GM18909 (cell line): ENCODE results near the gene DOCK11.
"Not testable (repeated sequence)": the region's sequence is repeated elsewhere in the genome, so short reads cannot be mapped to it uniquely, and the experiment has no call there.

Experiments
- ATAC-seq: cut with Tn5 transposase; IDR thresholded peaks from one replicate; pipeline ENCODE4 v1.9.1; 2021; ENCODE audit warnings: mild to moderate bottlenecking; ENCODE audit not compliant: unreplicated experiment, poor library complexity

DOCK11 gene

DNA sequence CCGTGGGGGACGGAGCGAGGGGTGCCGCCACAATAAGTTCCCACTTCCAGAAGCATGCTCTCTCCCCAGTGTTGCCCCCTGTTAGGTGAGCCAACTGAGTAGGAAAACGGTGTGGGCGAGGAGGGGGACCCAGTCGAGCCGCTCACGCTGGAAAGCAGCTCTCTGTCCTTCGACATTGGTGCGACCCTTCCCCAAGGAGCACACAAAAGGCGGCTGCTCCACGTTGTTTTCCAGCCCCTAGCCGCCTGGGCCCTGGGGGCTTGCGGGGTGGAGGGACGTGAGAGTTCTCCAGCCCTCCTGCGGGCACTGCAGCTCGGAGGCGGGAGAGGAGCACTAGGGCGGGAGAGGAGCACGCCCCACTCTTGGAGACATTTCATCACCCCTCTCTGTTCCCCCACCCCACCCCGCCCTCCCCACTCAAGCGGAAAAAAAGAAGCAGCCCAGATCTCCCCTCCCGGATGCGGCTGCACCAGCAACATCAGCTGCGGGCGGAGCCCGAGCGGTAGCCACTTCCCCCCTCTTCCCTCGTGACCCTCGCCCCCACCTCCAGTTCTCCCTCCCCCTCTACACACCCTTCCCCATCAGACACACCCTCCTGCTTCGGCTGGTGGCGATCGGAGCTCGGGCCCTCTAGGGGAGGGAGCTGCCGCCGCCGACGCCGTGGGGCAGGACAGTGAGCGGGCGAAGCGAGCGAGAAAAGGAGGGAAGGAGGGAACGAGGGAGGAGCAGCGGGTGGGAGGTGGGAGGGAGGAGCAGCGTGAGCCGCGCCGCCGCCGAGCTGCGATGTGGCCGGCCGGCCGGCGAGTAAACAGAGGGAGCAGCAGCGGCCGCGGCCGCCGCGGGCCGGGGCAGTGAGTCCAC, at the start of gene DOCK11:
TSS of gene DOCK11 (plus strand) at position 755 of the 861 bp plus-strand sequence. CDS start 157 bp downstream, outside the sequence.
- peak; percentile 72 for ATAC-seq

DNA sequence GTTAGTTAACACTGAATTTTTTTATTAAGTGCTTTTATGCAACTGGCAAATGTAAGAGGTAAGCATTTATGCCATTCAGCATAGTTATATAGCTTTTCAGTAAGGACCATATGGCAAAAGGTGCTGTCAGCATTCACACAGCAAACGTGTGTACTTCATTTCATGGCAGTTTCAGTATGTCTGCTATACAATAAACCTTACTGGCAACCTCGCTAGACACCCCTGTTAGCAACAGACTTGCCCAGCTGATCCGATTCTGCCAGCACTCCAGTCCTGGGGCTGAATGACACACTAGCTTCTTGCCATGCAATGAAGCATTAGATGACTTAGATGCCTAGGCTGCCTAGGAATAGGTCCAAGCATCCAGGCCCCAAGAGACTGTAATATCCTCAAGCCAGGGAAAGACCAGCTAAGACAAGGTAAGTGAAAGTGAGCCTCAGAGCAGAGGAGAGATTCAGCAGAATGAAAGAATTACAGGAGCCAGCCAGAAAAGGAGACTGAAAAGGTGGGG, 47.3 kb upstream of the DOCK11 start:
- ATAC-seq = no peak

DNA sequence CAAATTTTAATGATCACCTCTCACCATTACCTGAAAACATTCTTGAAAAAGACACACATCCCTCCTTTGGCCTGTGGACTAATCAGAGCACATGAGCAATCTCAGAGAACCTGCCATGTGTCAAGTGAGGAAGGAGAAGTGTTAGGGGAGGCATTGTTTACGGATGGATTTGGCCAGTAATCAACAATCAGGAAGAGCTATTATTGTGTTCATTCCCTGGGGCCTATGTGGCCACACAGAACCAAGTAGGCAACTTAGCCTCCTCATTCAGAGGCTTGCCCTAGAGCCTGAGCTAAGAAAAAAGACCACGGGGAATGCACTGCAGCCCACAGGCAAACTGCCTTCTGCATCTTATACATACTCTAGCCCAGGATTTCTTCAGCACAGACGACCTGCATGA, 40.6 kb upstream of the DOCK11 start:
- no peak for ATAC-seq

DNA sequence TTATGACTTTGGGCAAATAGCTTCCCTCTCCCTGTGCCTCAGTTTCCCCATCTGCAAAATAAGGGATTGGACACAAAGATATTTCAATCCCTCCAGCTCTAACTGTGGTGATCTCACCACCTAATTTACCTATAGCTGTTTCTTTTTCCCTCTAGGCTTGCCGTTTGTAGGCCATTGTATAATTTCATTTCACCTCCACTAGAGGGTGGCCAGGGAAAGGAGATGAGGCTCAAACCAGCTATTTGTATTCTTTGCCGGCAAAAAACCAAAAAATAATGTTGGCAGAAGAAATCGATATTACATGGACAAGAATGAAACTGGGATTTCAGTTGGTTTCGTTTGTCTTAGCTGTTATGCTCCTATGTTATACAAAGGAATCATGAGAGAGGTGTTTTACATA, 36.1 kb upstream of the DOCK11 start:
- ATAC-seq = no peak

DNA sequence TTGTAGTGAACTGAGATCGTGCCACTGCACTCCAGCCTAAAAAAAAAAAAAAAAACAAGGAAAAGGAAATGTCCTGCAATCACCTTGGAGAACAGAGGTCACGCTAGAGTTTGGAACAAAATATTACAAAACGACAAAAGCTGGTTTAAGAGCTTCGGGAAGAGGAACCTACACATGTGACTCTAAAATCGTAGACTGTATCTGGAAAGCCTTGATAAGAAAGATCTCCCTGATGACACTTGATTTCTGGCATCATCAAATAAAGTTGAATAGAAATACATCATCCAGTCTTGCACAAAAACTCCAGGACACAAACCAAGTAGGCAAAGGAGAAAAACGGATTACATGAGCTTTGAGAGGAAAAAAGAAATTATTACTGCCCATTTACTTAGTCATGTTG, 31.1 kb upstream of the DOCK11 start:
- no peak for ATAC-seq

DNA sequence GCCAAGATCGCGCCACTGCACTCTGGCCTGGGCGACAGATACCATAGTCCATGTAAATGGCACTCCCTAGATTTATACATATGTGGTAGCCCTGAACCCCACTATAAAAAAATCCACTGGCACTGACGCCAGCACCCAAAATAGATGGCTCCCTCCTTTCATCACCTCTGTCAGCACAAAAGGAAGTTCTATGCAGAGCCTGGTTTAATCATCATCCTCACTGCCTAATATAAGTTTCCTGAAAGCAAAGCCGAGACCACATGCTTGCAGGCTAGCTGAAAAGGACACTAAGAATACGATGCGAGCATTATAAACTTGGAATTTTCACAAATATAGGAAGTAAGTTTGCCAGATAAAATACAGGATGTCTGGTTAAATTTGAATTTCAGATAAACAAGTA, 27.5 kb upstream of the DOCK11 start:
- no peak for ATAC-seq

DNA sequence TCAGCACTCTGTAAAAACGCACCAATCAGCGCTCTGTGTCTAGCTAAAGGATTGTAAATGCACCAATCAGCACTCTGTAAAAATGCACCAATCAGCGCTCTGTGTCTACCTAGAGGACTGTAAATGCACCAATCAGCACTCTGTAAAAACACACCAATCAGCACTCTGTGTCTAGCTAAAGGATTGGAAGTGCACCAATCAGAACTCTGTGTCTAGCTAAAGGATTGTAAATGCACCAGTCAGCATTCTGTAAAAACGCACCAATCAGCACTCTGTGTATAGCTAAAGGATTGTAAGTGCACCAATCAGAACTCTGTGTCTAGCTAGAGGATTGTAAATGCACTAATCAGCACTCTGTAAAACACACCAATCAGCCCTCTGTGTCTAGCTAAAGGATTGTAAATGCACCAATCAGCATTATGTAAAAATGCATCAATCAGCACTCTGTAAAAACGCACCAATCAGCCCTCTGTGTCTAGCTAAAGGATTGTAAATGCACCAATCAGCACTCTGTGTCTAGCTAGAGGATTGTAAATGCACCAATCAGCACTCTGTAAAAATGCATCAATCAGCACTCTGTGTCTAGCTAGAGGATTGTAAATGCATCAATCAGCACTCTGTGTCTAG, 24.8 kb upstream of the DOCK11 start:
- not testable (repeated sequence) for ATAC-seq

DNA sequence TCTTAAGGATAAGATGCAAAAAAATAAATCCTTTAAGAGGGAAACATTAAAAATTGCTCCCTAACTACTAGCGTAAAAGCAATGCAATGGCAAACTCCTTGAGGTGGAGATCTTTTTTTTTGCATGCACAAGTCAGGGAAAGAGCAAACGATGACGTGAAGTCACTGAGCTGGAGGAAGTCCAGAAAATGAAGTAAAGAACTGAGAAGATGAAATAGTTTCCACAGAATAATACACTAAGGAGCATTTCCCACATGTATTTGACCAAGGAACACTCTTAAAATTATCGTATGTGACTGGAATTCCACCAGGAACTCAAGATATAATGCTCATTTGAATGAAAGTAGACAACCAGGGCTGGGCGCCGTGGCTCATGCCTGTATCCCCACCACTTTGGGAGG, 21.0 kb upstream of the DOCK11 start:
- ATAC-seq = no peak

DNA sequence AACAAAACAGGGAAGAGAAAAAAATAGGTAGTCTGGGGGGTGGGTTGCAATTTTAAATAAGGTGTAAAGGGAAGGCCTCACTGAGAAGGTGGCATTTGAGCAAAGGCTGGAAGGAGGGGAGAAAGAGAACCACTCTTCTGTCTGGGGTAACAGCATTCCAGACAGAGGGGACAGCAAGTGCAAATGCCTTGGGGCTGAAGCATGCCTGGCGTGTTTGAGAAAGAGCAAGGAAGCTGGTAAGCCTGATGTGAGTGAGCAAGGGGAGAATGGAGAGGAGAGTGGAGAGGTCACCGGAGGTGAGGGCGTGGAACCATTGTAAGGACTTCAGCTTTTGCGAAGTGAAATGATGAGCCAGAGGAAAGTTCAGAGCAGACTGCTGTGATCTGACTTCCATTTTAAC, 19.7 kb upstream of the DOCK11 start:
- no peak for ATAC-seq

DNA sequence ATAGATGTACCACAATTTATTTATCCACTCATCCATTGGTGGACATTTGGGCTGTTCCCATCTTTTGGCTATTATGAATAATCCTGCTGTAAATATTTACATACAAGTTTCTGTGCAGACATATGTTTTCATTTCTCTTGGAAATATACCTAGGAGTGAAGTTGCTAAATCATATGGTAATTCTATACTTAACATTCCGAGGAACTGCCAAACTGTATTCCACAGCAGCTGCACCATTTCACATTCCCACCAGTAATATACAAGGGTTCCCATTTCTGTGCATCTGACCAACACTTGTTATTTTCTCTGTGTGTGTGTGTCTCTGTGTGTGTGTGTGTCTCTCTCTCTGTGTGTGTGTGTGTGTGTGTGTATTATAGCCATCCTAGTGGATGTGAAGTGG, 15.4 kb upstream of the DOCK11 start:
- ATAC-seq = no peak

DNA sequence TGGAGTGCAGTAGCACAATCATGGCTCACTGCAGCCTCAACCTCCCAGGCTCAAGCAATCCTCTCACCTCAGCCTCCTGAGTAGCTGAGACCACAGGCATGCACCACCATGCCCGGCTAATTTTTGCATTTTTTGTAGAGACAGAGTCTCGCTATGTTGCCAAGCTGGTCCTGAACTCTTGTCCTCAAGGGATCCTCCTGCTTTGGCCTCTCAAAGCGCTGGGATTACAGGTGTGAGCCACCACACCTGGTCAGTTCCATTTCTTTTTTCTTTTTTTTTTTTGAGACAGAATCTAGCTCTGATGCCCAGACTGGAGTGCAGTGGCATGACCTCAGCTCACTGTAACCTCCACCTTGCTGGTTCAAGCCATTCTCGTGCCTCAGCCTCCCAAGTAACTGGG, 13.2 kb upstream of the DOCK11 start:
- ATAC-seq = not testable (repeated sequence)

DNA sequence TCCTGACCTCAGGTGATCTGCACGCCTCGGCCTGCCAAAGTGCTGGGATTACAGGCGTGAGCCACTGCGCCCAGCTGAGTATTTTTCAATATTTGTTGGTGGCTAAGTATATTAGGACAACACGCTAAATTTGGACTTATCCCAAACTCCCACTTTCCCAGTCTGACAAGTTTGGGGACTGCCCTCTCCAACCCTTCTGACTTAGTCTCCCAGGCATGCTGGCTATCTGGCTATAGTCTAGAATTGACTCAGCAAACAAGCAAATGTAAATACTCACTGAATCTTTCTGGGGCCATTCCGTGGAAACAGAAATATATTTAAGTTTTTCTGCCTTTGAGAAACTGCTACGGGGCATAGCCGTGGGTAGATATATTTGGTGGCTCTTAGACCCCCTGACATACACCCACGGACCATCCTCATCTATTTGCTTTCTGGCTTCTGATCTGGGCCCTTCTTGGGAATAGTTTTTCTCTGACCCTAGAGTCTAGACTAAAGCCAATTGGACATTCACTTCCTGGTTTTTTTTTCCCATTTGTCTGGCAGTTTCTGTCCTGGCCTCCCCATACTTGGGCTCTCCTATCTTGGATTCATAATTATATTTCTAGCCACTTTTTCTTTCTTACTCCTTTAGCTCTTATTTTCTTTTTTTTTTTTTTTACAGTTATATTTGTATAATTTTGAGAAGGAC, 11.3 kb upstream of the DOCK11 start:
- ATAC-seq = no peak

DNA sequence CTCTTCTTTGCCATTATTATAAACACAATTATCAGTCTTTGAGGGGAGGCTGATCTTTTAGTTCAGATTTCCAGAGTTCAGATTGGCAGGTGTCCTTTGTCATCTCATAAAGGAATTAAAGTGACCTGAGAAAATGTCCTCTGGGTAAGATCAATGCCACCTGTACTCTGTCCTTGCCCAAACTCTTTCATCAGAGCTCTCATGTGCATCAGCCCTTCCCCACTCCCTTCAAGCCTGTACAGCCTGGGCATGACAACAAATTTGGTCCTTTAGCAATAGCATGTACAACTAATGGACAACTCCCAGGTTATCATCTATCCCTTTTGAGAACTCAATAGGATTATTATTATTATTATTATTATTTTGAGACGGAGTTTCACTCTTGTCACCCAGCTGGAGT, 8.9 kb upstream of the DOCK11 start:
- not testable (repeated sequence) for ATAC-seq

DNA sequence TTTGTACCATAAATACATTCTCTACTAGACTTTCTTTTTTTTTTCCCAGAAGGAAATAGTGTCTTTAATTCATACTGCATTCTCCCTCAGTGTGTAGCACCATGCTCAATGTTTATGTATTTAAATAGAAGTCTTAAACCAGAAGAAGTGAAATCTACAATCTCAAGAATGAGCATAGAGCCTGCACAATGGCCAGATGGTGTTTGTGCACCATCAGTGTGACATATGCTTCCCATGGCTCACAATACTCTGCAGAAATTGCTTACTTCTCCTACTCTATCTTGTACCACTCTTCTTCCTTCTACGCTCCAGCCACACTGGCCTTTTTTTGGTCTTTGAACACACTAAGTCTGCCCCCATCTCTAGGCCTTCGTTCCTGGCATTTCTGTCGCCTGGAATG, 2.6 kb upstream of the DOCK11 start:
- no peak for ATAC-seq

DNA sequence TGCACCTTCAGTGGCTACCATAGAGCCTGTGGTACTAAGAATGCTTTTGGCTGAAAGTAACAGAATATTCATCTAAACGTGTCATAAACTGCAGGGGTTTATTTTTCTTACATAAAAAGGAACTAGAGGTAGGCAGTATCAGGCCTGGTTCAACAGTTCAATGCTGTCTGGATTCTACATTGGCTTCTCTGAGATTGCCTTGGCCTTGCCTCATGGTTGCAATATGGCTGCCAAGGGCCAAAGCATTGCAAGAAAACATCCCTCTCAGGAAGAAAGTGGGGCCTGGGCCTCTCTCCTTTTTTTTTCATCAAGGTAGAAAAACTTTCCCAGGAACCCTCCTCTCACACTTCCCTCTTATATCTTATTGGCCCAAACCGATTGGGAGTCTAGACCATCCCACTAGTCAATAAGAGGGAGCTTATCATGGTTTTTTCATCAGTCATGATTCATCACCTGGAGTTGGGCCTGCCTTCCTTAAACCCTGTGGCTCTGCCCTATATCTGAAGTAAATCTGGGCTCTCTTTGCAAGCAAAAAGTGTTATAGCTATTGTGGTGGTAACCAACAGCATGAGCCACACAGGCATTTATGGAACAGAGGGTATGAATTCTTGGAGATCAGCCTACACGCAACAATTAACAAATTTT, 1.8 kb upstream of the DOCK11 start:
- no peak for ATAC-seq

DNA sequence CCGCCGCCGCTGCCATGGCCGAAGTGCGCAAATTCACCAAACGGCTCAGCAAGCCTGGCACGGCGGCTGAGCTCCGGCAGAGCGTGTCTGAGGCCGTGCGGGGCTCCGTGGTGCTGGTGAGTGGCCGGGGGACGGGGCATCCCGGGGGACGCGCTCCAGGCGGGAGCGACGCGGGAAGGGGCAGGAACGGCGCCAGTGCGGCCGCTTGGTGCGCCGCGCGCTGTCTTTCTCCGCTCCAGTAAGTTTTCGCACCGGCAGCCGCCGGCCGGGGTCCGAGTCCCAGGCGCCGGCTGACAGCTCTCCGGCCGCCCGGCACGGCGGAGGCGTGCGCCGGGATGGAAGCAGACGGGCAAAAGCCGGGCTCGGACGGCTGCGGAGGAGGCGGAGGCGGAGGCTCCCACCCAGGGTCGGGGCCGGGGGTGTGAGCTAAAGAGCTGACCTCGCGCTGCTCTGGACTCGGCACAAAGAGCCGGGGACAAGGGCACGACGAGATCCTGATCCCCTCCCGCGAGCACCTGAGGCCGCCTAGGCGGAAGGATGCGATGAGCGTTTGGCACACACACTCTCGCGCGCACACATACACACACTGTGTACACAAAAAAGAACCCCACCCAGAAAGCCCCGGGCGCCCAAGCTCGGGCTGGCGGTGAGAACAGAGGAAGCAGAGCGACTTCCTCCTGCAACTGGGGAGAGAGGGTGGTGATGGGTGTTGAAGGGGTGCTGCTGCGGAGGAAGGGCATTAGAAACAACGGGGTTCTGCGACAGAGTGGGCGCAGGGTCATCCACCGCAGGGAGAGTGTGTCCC, 545 bp downstream of the DOCK11 start:
- peak; percentile 64 for ATAC-seq

DNA sequence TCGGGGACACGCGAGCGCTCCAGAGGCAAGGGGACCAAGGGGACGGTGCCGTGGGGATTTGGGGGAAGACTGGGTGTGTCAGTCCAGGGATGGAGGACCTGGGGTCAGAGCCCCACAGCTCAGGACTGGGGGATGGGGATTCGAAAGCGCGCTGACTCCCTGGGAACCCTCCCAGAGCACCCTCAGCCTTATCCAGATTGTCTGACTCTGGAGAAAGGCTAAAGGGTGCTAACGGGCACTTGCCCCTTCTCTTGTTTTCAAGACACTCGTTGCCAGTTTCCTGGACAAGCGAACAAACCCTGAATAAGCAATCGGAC, 1.1 kb downstream of the DOCK11 start:
- ATAC-seq = peak; percentile 17

DNA sequence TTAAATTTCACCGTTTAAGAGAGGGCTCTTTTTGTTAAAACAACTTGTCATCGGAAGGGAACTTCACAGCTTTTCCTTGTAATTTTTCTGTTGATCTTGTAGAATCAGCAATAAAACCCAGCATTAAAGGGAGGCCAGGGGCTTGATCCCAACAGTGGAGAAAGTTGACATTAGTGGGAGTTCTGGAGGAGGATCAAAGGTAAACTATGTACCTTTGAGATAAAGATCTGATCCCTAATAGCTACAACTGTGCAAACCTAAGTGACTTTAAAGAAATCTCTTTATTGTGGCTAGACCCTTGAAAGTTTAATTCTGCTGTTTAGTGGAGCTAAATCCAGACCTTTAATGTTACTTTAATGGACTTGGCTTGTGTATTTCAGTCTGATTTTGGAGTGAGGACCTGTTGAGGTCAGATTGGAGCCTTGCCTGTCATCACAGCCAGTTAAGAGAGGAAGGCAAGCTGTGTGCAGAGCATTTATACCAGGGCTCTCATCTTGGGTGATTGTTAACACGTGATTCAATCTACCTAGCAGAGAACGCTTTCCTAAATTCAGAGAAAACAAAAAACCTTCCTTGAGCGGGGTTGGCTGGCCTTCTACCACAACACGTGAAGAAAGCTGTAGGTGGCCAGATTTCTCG, 1.7 kb downstream of the DOCK11 start:
- no peak for ATAC-seq

DNA sequence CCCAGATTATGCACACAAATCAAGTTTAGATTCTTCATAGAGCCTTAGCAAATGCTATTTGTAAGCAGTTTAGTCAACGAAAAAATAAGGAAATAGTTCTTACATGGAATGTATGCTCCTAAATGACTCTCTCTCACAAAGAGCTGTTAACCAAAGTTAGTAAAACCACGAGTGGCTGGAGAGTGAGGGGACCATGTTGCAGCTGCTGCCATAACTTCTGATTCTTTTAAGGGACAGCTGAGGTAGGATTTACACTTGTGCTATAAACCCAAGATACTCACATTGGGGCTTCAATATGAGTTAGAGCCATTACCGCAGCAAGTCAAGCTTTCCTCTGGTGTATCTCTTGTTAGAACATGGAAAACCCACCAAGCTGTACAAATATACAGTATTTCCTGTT, 2.7 kb downstream of the DOCK11 start:
- no peak for ATAC-seq

DNA sequence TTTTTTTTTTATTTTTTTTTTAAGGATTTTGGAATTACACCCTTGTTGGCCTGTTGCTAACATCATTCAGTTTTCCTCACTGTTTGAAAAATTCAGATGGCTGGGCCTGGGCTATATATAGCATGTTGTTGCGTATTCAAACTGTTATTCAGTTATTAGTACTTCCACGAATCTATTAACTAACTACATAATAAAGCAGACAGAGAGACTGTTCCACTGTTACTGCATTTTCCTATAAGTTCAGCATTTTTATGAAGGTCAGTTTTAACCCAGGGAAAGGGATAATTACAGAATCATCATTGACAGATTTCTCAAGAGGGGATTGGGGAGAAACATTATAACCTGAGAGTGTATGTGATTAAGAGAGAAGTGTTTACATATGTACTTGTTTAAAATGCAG, 3.1 kb downstream of the DOCK11 start:
- ATAC-seq = no peak
